Nephron (organoid): Measurements from ENCODE around the gene SF3B3.

Source experiments
- H3K27ac Mint-ChIP-seq, 3 experiments: 2 replicates each; pipeline ENCODE4 v1.8.0; 2020; ENCODE audit warnings: mixed read lengths in 3 of 3, mild to moderate bottlenecking in 2 of 3, moderate library complexity in 1 of 3
- H3K27me3 Mint-ChIP-seq: 2 replicates; pipeline ENCODE4 v1.8.0; 2021; ENCODE audit warnings: low read depth, mild to moderate bottlenecking, moderate library complexity, mixed read lengths
- H3K36me3 Mint-ChIP-seq: 2 replicates; pipeline ENCODE4 v1.8.0; 2020; ENCODE audit warnings: low read depth, mixed read lengths
- H3K4me1 Mint-ChIP-seq: 2 replicates; pipeline ENCODE4 v1.8.0; 2020; ENCODE audit warnings: mixed read lengths
- H3K4me3 Mint-ChIP-seq, 3 experiments: 2 replicates each; pipeline ENCODE4 v1.8.0; 2020; ENCODE audit warnings: mild to moderate bottlenecking in 3 of 3, mixed read lengths in 3 of 3, moderate library complexity in 2 of 3
- H3K9me3 Mint-ChIP-seq: 2 replicates; pipeline ENCODE4 v1.8.0; 2020; ENCODE audit warnings: mixed read lengths
- CTCF ChIP-seq, 3 experiments: fragments of 200-600 bp; sonication (generic); IDR thresholded peaks; one replicate each; pipeline ENCODE4 v1.5.0; 2021; ENCODE audit warnings: antibody characterized with exemption in 3 of 3; ENCODE audit not compliant: unreplicated experiment in 3 of 3

Gene SF3B3

GRCh38 chr16:70484867-70485266 lies 38.7 kb upstream of the SF3B3 start:
- TF ChIP-seq CTCF (IDR thresholded peaks at IDR 0.05; ENCODE audit: unreplicated experiment in 3 of 3), result no peak
- peaks cover 24% of the 10 kb centered on the region for H3K36me3 Mint-ChIP-seq
- H3K27me3 Mint-ChIP-seq, result no peaks in the 10 kb centered on the region
- no peak overlapping the region for H3K27ac Mint-ChIP-seq
- no peaks in the 10 kb centered on the region for H3K9me3 Mint-ChIP-seq
- no peaks in the 10 kb centered on the region for H3K4me1 Mint-ChIP-seq
- no peak overlapping the region for H3K4me3 Mint-ChIP-seq

- no peak overlapping the region for H3K4me3 Mint-ChIP-seq
- H3K9me3 Mint-ChIP-seq, result no peaks in the 10 kb centered on the region
- H3K27me3 Mint-ChIP-seq, result no peaks in the 10 kb centered on the region
- no peaks in the 10 kb centered on the region for H3K4me1 Mint-ChIP-seq
- no peak for TF ChIP-seq CTCF (IDR thresholded peaks at IDR 0.05; ENCODE audit: unreplicated experiment in 3 of 3)
- H3K27ac Mint-ChIP-seq, result no peak overlapping the region
- peaks cover 38% of the 10 kb centered on the region for H3K36me3 Mint-ChIP-seq
Measured at GRCh38 chr16:70490261-70490660, 33.4 kb upstream of the SF3B3 start.

GRCh38 chr16:70493802-70494201 lies 29.8 kb upstream of the SF3B3 start:
- Mint-ChIP-seq H3K4me3 (no peak overlapping the region), H3K27ac (no peak overlapping the region), H3K36me3 (peaks cover 42% of the 10 kb centered on the region), H3K4me1 (no peaks in the 10 kb centered on the region), H3K27me3 (no peaks in the 10 kb centered on the region), H3K9me3 (no peaks in the 10 kb centered on the region)
- no peak for TF ChIP-seq CTCF (IDR thresholded peaks at IDR 0.05; ENCODE audit: unreplicated experiment in 3 of 3)

- no peaks in the 10 kb centered on the region for H3K9me3 Mint-ChIP-seq
- no peak overlapping the region for H3K4me3 Mint-ChIP-seq
- H3K27ac Mint-ChIP-seq, result no peak overlapping the region
- H3K36me3 Mint-ChIP-seq, result peaks cover 42% of the 10 kb centered on the region
- H3K4me1 Mint-ChIP-seq, result no peaks in the 10 kb centered on the region
- no peak for TF ChIP-seq CTCF (IDR thresholded peaks at IDR 0.05; ENCODE audit: unreplicated experiment in 3 of 3)
- H3K27me3 Mint-ChIP-seq, result no peaks in the 10 kb centered on the region
Measured at GRCh38 chr16:70494202-70494770, 29.3 kb upstream of the SF3B3 start.

- H3K27me3 Mint-ChIP-seq, result no peaks in the 10 kb centered on the region
- no peaks in the 10 kb centered on the region for H3K4me1 Mint-ChIP-seq
Measured at GRCh38 chr16:70494777-70495176, 28.8 kb upstream of the SF3B3 start.

More at GRCh38 chr16:70494777-70495176, 28.8 kb upstream of the SF3B3 start:
- no peak for TF ChIP-seq CTCF (IDR thresholded peaks at IDR 0.05; ENCODE audit: unreplicated experiment in 3 of 3)
- H3K27ac Mint-ChIP-seq, result no peak overlapping the region
- peaks cover 39% of the 10 kb centered on the region for H3K36me3 Mint-ChIP-seq
- no peak overlapping the region for H3K4me3 Mint-ChIP-seq
- H3K9me3 Mint-ChIP-seq, result no peaks in the 10 kb centered on the region
